ENCODE measurements around the gene CCNL2. TPM values are rescaled to one million over a fixed set of nuclear protein-coding genes. Genes with fewer than 3 reads are reported as not detected.

CCNL2 gene
- total and polyA plus RNA-seq, 12 donors, result 38.5 to 243 (median 48.0) TPM

DNA sequence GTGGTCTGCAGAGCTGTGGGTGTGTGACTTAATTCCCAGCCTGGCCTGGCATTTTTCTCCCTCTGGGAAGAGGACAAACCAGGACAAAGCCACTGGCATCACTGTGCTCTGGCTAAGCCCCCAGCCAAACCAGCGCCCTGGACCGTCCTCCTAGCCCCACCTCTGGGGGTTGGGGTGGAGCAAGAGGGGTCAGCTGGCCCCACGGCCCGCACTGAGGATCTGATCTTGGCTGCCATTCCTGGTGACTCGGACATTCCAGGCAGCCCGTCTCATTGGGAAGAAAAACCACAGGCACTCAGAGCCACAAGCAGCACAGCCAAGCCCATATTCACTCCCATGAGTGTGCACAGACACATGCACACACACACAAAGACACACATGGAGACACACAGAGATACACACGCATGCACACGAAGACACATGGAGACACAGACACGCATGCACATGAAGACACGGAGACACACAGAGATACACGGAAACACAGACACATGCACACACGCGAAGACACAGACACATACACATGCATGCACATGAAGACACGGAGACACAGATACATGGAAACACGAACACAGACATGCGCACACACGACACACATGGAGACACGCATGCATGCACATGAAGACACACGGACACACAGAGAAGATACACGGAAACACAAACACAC, 38.5 kb downstream of the CCNL2 start:
- Histone ChIP-seq H3K27me3 (peaks cover 0 to 66% (median 30%) of the 10 kb centered on the region in 7 donors), H3K36me3 (no peaks in the 10 kb centered on the region), H3K4me1 (peaks cover 0 to 49% (median 15%) of the 10 kb centered on the region in 9 donors), H3K4me3 (peak overlapping the region in 3 of 10 donors; percentile 17 to 69 (median 66)), H3K9me3 (no peaks in the 10 kb centered on the region), H3K27ac (peak overlapping the region; percentile 57 to 93 (median 85))
- WGBS, 2 donors, result 73% methylated on average over 20 of the region's 20 CpGs
- DNase-seq, result peak; percentile 62 to 68
- ATAC-seq, result peak; percentile 31 to 68 (median 61)
- intact Hi-C loops (cut with DNase I), result no loop called here
- TF ChIP-seq CTCF (IDR thresholded peaks at IDR 0.05), result no peak

DNA sequence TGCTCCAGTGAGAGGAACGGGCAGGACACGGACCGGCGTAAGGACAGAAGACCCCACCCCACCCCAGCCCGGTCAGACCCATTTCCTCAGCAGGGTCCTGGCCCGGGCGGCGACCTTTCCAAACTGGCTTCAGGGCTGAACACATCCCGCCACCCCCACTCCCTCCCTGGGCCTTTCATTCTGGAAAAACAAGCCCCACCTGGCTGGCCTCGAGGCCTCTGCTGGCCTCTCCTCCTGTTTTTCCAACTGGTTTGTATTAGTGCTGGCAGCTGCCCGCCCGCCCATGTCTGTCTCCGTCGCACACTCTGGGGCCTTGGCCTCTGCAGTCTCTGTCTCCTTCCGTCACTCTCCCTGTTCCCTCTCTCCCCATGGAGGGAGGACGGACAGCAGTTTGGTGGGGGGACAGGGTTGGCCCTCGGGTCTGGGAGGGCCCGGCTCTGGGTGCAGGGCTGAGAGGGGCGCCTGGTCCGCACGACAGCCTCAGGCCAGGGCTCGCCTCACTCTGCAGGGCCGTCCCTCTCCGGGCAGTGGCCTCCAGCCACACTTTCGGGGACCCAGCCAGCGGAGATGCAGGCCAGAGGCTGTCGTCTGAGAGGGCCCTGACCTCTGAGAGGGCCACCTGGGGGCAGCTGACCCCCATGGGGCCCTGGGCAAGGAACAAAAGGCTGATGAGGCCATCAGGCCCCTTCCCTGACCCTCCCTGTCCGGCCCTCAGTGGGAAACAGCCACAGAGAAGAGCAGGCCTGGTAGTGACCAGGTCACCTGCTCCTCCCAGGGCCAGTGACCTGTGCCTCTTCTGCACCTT, 39.3 kb downstream of the CCNL2 start:
- ATAC-seq, result peak; percentile 7 to 62 (median 34)
- no peaks in the 10 kb centered on the region for H3K9me3 ChIP-seq
- intact Hi-C loops (cut with DNase I), result loop anchor here in 1 of 10 donors (5.0 kb wide), 1 partner anchor 243 kb away; the partner anchor contains the start of gene C1orf159
- WGBS, 2 donors, result 63 to 68% methylated on average over 28 of the region's 28 CpGs
- peaks cover 0 to under 1% (median 0%) of the 10 kb centered on the region in 9 donors for H3K36me3 ChIP-seq
- H3K27me3 ChIP-seq, result peaks cover 0 to 74% (median 37%) of the 10 kb centered on the region in 7 donors
- peak overlapping the region; percentile 57 to 93 (median 85) for H3K27ac ChIP-seq
- peak overlapping the region in 5 of 10 donors; percentile 52 to 69 (median 64) for H3K4me3 ChIP-seq
- TF ChIP-seq CTCF (IDR thresholded peaks at IDR 0.05), result no peak
- DNase-seq, result peak; percentile 53 to 65
- peaks cover 0 to 53% (median 20%) of the 10 kb centered on the region in 9 donors for H3K4me1 ChIP-seq

GRCh38 chr1:1359308-1359663, 39.8 kb downstream of the CCNL2 start:
- H3K36me3 ChIP-seq, result peaks cover 0 to 6% (median 0%) of the 10 kb centered on the region in 9 donors
- H3K4me3 ChIP-seq, result peak overlapping the region in 6 of 10 donors; percentile 46 to 69 (median 62)
- 66 to 79% methylated on average over 6 of the region's 6 CpGs for WGBS, 2 donors
- ATAC-seq, result peak in 5 of 8 donors; percentile 6 to 55 (median 33)
- intact Hi-C loops (cut with DNase I), result loop anchor here in 1 of 10 donors (5.0 kb wide), 1 partner anchor 242 kb away; the partner anchor contains the start of gene C1orf159
- DNase-seq, result peak; percentile 21 to 32
- no peak for TF ChIP-seq CTCF (IDR thresholded peaks at IDR 0.05)
- H3K9me3 ChIP-seq, result no peaks in the 10 kb centered on the region
- H3K27ac ChIP-seq, result peak overlapping the region; percentile 57 to 93 (median 85)
- peaks cover 0 to 80% (median 42%) of the 10 kb centered on the region in 7 donors for H3K27me3 ChIP-seq
- H3K4me1 ChIP-seq, result peaks cover under 1 to 59% (median 26%) of the 10 kb centered on the region in 9 donors
